Activated CD8-positive, alpha-beta memory T cell treated with anti-CD3 and anti-CD28 coated beads for 48 hours (primary cell): ENCODE measurements around the gene OGFR.
"Not testable (repeated sequence)": the region's sequence is repeated elsewhere in the genome, so short reads cannot be mapped to it uniquely, and the experiment has no call there.

Source experiments
- DNase-seq, 3 experiments: peaks; one replicate each; pipeline ENCODE4 v3.0.0-alpha.2; 2020; ENCODE audit warnings: low read depth in 2 of 3, low spot score in 2 of 3

Gene OGFR

DNA sequence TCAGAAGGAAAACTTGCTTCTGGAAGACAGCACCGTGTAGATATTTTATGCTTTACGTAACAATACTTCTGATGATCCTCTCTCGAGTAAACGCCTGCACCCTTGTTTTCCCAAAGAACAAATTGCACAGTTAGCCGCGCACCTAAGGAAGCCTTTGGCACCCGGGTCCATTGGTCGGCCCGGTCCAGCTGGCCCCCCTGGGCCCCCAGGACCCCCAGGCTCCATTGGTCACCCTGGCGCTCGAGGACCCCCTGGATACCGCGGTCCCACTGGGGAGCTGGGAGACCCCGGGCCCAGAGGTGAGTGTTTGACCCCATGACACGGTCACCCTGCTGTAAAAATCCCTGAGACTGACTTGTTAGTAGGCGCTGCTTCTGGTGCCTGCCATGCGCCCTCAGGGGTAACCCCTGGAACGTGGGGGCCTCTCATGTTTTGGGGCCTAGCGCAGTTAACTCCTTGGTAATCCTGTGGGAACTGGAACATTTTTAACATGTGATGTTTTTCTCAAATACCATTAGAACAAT is 32.4 kb downstream of the OGFR start:
- no peak for DNase-seq

DNA sequence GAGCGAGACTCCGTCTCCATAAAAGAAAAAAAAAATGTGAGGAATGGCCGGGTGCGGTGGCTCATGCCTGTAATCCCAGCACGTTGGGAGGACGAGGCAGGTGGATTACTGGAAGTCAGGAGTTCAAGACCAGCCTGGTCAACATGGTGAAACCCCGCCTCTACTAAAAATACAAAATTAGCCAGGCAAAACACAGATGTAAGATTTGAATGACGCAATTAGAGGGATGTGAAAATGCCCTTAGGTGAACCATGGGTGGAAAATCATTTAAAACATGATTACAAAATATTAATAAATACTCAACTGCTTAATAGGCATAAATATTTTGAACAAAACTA is 33.1 kb downstream of the OGFR start:
- no peak for DNase-seq

DNA sequence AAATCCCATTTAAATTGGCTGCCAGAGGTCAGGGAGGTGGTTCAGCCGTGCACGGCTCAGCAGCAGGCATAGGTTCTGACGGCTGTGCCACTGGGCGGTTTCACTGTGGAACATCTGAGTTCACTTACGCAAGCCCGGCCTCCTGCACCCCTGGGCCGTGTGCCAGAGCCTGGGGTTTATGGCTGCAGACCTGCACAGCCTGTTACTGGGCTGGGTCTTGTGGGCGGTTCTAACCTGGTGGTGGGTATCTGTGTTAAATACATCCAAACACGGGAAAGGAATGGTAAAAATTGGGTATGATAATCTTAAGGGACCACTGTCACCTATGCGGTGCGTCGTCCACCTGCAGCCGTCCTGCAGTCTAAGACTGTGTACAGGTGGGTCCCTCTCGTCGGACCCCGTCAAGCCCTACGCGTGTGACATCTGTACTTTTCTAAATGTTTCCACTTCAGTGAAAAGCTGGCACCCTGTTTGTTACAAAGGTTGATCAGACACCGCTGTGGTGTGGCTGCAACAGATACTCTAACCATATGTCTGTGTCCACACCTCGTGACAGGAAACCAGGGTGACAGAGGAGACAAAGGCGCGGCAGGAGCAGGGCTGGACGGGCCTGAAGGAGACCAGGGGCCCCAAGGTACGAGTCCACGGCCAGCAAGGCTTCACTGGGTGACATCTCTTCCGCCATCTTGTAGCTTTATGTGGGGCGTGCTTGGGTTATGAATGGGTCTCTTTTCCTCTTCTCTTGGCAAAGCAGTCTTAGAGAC is 33.7 kb downstream of the OGFR start:
- DNase-seq = no peak

DNA sequence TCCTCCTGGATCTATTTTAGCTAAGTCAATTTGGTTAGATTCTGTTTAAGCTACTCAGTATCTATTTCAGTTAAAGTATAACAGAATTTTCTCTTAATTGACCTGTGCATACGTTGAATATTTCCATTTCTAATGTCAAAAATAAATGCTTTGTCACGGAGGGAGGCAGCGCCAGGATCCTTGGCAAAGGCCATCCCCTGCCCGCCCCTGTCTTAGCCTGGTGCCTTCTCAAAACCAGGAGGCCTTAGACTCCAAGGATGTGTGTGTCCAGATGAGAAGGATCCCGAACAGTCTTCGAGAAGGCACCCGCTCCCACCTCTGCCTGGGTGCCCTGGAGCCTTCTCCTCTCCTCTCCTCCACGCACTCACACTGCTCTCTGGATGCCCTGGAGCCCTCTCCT is 34.6 kb downstream of the OGFR start:
- no peak for DNase-seq

DNA sequence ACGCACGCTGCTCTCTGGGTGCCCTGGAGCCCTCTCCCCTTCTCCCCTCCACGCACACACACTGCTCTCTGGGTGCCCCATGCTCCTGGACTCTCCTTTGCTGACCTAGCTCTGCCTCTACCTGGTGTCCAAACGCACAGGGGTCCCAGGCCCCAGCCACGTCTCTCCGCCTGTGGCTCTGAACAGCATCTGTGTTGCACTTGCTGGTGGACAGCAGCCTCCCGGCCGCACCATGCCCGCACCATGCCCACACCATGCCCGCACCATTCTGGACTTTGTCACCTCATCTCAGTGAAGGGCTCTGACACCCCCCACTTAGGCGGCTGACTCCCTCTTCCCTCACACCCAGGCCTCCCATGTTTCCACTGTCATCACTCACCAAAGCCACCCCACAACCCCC is 35.2 kb downstream of the OGFR start:
- no peak for DNase-seq

DNA sequence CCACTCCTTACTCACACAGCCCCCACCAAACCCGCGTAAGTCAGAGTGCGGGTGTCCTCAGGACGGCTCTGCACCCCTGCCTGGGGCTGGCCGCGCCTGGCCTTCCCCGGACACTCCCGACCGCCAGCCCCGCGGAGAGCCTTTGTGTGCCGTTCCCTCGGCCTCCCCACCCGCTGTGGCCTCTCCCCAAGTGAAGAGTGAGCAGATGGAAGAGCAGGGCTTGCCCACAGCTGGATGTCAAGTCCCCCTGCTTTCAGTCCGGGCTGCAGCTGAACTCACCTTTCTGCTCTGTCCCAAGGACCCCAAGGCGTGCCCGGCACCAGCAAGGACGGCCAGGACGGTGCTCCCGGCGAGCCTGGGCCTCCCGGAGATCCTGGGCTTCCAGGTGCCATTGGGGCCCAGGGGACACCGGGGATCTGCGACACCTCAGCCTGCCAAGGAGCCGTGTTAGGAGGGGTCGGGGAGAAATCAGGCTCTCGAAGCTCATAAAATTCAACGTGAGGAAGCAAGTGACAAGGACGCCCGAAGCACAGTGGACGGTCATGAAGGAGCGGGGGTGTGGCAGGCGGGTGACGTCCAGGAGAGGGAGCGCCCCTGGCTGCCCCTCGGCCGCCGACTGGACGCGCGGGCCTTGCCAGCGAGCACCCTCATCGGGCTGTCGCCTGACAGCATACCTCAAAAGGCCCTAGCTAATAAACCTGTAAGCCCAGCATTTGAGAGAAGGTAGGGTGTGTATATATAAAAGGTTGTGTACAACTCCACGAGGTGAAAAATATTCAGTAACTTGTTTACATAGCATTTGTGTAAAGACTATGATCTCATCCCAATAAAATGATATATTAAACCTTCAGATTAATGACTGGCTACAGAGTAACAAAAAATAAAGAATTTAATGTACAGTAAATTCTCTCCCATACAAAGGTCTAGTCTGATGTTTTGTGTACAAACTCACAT is 35.9 kb downstream of the OGFR start:
- DNase-seq = no peak

DNA sequence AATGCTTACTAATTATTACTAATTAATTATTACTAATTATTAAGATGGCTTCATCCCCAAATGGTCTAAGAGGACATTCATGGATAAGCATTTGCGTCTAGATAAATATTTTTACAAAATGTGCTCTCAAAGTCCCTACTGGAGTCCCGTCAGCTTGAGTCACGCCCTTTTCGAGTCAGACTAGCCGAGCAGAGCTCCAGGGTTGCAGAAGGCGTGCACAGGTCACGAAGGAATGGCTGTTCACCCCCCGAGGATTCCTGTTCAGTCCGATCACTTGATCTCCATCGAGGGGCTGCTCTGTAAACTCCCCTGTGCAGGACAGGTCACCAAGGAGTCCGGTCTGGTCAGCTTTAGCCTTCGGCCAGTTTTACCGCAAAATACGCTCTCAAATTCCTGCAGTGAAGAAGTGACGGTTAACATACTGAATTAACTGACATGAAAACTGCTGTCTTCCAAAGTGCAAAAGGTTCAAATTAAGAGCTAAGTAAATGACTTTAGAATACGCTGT is 37.1 kb downstream of the OGFR start:
- no peak for DNase-seq

DNA sequence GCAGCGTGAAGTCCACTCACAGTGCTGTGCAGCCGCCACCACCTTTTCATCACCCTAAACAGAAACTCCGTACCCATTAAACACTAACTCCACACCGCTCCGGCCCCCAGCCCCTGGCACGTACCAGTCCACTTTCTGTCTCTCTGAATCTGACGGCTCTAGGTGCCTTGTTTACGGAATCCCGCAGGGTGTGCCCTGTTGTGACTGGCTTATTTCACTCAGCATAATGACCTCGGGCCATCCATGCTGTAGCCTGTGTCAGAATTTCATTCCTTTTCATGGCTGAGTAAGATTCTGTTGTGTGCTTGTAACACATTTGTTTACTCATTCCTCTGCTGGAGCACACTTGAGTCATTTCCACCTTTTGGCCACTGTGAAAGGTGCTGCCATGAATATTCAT is 39.0 kb downstream of the OGFR start:
- no peak for DNase-seq

DNA sequence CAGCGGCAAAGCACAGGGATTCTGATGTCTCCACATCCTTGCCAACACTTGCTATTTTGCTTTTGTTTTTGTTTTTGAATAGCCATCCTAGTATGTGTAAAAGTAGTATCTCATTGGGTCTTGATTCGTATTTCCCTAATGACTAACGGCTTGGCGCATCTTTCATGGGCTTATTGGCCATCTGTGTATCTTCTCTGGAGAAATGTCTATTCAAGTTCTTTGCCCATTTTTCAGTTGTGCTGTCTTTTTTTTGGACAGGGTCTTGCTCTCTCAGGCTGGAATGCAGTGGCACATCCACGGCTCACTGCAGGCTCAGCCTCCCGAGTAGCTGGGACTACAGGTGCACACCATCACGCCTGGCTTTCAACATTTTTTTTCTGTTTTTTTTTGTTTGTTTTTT is 39.5 kb downstream of the OGFR start:
- no peak for DNase-seq

DNA sequence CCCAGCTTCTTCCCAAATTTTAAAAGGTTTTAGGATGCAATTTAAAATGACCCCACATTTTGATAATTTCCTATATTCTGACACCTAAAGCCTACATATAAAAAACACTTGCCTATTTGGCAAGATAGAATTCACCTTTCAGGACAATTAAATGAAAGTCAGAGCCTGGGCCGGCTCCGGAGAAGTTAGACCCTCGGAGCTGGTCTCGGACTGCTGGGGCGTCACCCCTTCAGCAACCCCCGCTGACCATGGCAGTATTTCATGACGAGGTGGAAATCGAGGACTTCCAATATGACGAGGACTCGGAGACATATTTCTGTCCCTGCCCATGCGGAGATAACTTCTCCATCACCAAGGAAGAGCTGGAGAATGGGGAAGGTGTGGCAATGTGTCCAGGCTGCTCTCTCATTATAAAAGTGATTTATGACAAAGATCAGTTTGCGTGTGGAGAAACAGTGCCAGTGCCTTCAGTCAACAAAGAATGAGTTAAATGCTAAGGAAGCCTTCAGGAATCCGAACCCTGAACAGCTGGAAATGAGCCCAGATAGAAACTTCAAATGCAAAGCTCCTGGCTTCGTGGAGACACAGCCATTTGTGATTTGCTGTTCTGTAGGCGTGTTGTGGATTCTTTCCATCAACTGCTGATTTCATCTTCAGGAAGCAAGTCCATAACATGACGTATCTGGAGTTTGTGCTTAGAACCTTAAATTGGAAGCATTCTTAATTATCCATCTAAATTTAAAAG is 41.0 kb downstream of the OGFR start:
- no peak for DNase-seq

DNA sequence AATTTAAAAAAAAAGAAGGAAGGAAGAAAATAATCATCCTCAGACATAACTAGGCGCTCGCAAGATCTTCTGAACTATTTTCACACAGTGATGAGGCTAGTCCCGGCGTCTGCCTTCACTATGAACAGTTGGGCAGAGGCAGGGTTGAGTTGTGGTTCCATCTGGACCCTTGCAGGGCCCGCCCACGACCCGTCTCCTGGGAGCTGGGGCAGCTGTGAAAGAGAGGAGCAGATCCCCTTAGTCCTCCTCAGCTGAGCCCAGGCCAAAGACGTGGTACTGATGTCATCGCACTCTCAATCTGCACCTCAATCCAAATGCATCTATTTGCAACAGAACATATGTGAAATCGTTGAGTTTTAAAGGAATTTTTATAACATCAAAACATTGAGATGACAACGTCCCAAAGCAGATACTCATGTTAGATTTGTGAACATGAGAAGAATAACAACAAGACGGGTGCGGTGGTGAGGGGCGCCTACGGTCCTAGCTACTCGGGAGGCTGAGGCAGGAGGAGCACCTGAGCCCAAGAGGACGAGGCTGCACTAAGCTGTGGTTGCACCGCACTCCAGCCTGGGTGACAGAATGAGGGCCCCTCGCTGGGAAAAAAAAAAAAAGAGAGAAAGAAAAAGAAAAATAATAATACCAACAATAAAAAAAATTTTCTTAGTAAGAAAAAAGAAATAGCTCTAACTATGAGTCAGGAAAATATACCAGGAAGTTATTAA is 41.7 kb downstream of the OGFR start:
- DNase-seq = no peak

DNA sequence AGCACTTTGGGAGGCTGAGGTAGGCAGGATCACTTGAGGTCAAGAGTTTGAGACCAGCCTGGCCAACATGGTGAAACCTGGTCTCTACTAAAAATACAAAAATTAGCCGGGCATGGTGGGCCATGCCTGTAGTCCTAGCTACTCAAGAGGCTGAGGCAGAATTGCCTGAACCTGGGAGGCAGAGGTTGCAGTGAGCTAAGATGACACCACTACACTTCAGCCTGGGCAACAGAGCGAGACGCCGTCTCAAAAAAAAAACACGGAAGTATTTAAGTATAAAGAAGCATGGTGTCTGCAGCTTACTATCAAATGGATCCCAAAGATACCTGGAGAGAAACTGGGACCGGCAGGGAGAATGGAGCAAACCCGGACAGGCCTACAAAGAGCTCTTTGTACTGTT is 44.3 kb downstream of the OGFR start:
- DNase-seq = not testable (repeated sequence)

DNA sequence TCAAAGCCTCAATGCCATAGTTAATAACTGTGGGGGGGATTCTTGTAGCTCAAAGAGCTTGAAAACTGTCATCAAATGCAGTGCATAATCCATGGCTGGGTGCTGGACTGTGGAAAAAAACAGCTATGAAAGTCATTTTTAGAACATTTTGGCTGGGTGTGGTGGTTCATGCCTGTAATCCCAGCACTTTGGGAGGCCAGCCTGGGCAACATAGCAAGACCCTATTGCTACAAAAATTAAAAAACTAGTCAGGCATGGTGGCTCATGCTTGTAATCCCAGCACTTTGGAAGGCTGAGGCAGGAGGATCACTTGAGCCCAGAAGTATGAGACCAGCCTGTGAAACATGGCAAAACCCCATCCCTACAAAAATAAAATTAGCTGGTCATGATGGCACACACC is 44.8 kb downstream of the OGFR start:
- DNase-seq = no peak

DNA sequence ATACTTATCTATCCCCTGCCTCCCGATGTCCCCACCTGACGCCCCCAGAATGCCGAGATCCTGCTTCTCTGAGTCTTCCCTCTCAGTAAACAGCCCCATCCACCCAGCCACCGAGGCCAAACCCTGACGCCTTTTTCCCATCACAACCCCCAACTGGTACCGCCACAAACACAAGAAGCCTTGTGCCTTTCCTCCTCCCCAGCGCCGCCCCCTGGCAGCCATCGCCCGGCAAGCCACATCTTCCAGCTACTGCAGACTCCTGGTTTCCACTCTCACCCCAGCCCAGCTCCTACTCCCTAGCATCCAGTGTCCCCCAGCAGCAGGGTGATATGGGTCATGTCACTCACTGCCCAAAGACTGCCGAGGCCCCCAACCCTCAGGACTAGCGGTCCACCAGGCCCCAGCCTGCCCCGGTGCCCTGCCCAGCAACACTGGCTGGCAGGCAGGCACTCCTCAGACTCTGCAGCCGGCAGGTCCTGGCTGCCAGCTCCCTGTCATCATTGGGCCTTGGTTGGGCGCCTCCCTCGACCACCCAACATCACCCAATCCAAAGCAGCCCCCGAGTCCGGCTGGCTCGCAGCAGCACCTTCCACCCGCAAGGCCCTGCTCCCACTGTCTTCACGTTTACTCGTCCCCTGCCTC is 45.8 kb downstream of the OGFR start:
- no peak for DNase-seq

DNA sequence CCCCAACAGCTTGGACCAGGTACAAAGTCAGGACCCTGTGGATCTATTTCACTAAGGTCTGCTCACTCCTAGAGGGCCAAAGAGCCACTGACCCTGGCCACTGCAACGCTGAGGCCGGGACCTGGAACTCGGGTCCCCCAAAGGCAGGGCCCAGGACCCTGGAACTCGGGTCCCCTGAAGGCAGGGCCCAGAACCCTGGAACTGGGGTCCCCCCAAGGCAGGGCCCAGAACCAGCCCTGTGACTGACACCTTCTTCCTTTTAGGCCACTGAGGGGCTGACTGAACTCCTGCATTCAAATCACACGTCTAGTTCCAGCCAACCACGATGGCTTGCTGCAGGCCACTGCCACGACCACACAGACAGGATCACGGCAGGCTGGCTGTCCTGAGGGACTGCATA is 47.6 kb downstream of the OGFR start:
- no peak for DNase-seq

DNA sequence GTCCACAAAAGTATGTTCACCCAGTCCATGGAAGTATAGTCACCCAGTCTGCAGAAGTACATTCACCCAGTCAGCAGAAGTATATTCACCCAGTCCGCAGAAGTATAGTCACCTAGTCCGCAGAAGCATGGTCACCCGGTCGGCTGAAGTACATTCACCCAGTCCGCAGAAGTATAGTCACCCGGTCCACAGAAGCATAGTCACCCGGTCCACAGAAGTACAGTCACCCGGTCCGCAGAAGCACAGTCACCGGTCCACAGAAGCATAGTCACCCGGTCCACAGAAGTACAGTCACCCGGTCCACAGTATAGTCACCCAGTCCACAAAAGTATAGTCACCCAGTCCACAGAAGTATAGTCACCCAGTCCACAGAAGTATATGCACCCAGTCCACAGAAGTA is 48.2 kb downstream of the OGFR start:
- DNase-seq = no peak

DNA sequence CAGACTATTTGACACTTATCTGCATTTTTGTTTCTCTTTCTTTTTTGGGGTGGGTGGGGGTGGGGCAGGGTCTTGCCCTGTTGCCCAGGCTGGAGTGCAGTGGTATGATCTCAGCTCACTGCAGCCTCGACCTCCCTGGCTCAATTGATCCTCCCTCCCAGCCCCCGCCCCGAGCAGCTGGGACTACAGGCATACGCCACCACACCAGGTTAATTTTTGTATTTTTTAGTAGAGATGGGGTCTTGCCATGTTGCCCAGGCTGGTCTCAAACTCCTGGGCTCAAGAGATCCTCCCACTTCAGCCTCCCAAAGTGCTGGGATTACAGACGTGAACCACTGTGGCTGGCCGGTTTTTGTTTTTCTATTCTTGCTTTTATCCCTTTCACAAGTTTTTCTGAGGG is 48.7 kb downstream of the OGFR start:
- DNase-seq = not testable (repeated sequence)

DNA sequence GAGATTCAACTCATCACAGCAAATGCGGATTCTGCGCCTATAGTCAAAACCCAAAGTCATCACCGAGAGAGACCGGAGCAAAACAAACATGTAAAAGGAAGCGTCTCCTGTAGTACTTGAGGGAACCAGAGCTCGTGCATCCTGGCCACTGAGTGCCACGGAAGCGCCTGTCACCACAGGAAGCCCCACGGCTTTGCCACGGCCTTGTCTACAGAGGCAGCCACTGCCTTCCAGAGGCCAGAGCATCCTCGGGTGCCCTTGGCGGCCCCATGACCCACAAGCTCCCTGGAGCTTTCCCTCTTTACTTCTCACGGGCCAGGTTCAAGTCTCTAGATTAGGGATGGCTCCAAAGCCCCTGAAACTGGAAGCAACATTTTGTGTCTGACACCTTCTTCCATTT is 49.5 kb downstream of the OGFR start:
- no peak for DNase-seq

DNA sequence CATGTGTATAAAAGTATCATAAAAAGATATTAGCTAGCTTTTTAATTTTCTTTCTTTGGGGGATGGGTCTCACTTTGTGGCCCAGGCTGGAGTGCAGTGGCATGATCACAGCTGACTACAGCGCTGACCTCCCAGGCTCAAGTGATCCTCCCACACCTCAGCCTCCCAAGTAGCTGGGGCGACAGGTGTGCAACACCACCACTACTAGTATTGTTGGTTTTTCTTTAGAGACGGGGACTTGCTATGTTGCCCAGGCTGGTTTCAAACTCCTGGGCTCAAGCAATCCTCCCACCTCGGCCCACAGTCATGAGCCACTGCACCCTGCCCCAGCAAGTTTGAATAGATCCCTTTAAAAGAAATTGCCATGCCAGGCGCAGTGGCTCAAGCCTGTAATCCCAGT is 50.5 kb downstream of the OGFR start:
- no peak for DNase-seq

DNA sequence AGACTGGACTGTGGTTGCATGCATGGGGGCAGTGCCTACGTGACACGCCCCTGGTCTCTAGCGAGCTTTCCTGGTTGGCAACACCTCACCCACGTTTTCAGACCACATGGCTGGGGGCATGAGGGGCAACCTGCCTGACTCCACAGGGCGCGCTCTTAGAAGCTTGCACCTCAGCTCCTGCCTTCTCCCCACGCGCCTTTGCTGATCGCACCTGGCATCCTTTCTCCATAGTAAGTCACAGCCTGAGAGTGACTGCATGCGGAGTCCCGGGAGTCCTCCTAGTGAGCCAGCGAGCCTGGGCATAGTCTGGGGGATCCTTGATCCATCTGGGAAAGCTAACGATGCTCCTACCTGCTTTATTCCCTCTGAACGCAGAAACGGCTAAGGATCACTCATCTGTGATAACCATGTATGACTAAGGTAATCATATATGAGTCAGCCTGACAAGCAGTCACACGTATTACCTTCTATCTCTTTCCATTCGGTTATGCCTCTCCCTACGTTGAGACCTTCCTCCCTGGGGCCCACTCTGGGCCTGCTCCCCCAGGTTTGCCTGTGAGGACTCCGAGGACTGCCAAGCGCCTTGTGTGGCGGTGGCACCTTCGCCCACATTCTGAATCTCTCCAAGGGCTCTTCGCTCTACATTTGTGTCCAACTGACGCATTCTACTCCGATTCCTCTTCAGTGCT is 52.4 kb downstream of the OGFR start:
- no peak for DNase-seq
